ENCODE measurements around the gene MYO1B.

The MYO1B gene

GRCh38 chr2:191303140-191304005, 58.2 kb downstream of the MYO1B start:
- Histone ChIP-seq H3K9ac (ENCODE audit: low read depth, low read length, poor library complexity, severe bottlenecking) (no peak overlapping the region), H3K4me3 (ENCODE audit: low read length, poor library complexity, severe bottlenecking) (no peak overlapping the region), H3K4me2 (ENCODE audit: low read depth, low read length, poor library complexity, severe bottlenecking) (no peak overlapping the region), H3K27me3 (ENCODE audit: insufficient read depth, low read length, poor library complexity, severe bottlenecking) (no peaks in the 10 kb centered on the region), H3K9me3 (ENCODE audit: insufficient read depth, low read depth, low read length) (no peaks in the 10 kb centered on the region), H3K9me2 (replicated peaks; ENCODE audit: low read depth, low read length) (no peaks in the 10 kb centered on the region), H3K36me3 (ENCODE audit: insufficient read depth, low read length) (no peaks in the 10 kb centered on the region; the same call in 1 of the 2 replicates), H3K79me2 (ENCODE audit: insufficient read depth, low read length) (peaks cover 10% of the 10 kb centered on the region; the same call in 1 of the 2 replicates), H4K20me1 (ENCODE audit: insufficient read depth, low read length, poor library complexity, severe bottlenecking) (no peaks in the 10 kb centered on the region), H3F3A (ENCODE audit: low read depth) (no peaks in the 10 kb centered on the region), H3K4me1 (ENCODE audit: insufficient read depth, low read length, poor library complexity, severe bottlenecking) (no peaks in the 10 kb centered on the region), H2AFZ (ENCODE audit: low read length) (no peak overlapping the region)
- no peak for TF ChIP-seq CTCF (conservative IDR thresholded peaks at IDR 0.05; ENCODE audit: low read length)
- TF ChIP-seq EZH2phosphoT487 (IDR thresholded peaks at IDR 0.05; ENCODE audit: borderline replicate concordance): no peak

- TF ChIP-seq EZH2phosphoT487 (IDR thresholded peaks at IDR 0.05; ENCODE audit: borderline replicate concordance) (no peak), CTCF (conservative IDR thresholded peaks at IDR 0.05; ENCODE audit: low read length) (no peak)
- H3K4me2 ChIP-seq (ENCODE audit: low read depth, low read length, poor library complexity, severe bottlenecking): no peak overlapping the region
- no peaks in the 10 kb centered on the region for H3K9me3 ChIP-seq (ENCODE audit: insufficient read depth, low read depth, low read length)
- H3K9me2 ChIP-seq (replicated peaks; ENCODE audit: low read depth, low read length): no peaks in the 10 kb centered on the region
- H3K4me3 ChIP-seq (ENCODE audit: low read length, poor library complexity, severe bottlenecking): no peak overlapping the region
- H3K36me3 ChIP-seq (ENCODE audit: insufficient read depth, low read length): no peaks in the 10 kb centered on the region; the same call in 1 of the 2 replicates
- no peaks in the 10 kb centered on the region for H3K4me1 ChIP-seq (ENCODE audit: insufficient read depth, low read length, poor library complexity, severe bottlenecking)
- no peaks in the 10 kb centered on the region for H4K20me1 ChIP-seq (ENCODE audit: insufficient read depth, low read length, poor library complexity, severe bottlenecking)
- no peak overlapping the region for H3K9ac ChIP-seq (ENCODE audit: low read depth, low read length, poor library complexity, severe bottlenecking)
- no peak overlapping the region for H2AFZ ChIP-seq (ENCODE audit: low read length)
- H3K79me2 ChIP-seq (ENCODE audit: insufficient read depth, low read length): peaks cover 10% of the 10 kb centered on the region; the same call in 1 of the 2 replicates
- no peaks in the 10 kb centered on the region for H3K27me3 ChIP-seq (ENCODE audit: insufficient read depth, low read length, poor library complexity, severe bottlenecking)
- H3F3A ChIP-seq (ENCODE audit: low read depth): no peaks in the 10 kb centered on the region
These were observed 60.0 kb downstream of the MYO1B start for GRCh38 chr2:191304939-191305875.

GRCh38 chr2:191308026-191308425, 62.8 kb downstream of the MYO1B start:
- no peaks in the 10 kb centered on the region for H3K9me3 ChIP-seq (ENCODE audit: insufficient read depth, low read depth, low read length)

More at GRCh38 chr2:191308026-191308425, 62.8 kb downstream of the MYO1B start:
- Histone ChIP-seq H3K36me3 (ENCODE audit: insufficient read depth, low read length) (no peaks in the 10 kb centered on the region), H3K27me3 (ENCODE audit: insufficient read depth, low read length, poor library complexity, severe bottlenecking) (no peaks in the 10 kb centered on the region), H3K4me3 (ENCODE audit: low read length, poor library complexity, severe bottlenecking) (no peak overlapping the region), H3K9ac (ENCODE audit: low read depth, low read length, poor library complexity, severe bottlenecking) (no peak overlapping the region), H3K4me2 (ENCODE audit: low read depth, low read length, poor library complexity, severe bottlenecking) (no peak overlapping the region), H3K4me1 (ENCODE audit: insufficient read depth, low read length, poor library complexity, severe bottlenecking) (no peaks in the 10 kb centered on the region), H3K79me2 (ENCODE audit: insufficient read depth, low read length) (peaks cover 17% of the 10 kb centered on the region; the same call in 1 of the 2 replicates), H4K20me1 (ENCODE audit: insufficient read depth, low read length, poor library complexity, severe bottlenecking) (no peaks in the 10 kb centered on the region), H2AFZ (ENCODE audit: low read length) (no peak overlapping the region), H3F3A (ENCODE audit: low read depth) (no peaks in the 10 kb centered on the region), H3K9me2 (replicated peaks; ENCODE audit: low read depth, low read length) (no peaks in the 10 kb centered on the region)
- TF ChIP-seq CTCF (conservative IDR thresholded peaks at IDR 0.05; ENCODE audit: low read length) (no peak), EZH2phosphoT487 (IDR thresholded peaks at IDR 0.05; ENCODE audit: borderline replicate concordance) (no peak)

Measured in Loucy (cell line).